ENCODE measurements around the gene NHS. TPM values are rescaled to one million over a fixed set of nuclear protein-coding genes. Genes with fewer than 3 reads are reported as not detected.

The NHS gene
- total and polyA plus RNA-seq, 2 of the 13 experiments (the other 11 are each of a cell fraction or from before 2014, with no cell fraction given) = 0.02 TPM; not detected in 1

DNA sequence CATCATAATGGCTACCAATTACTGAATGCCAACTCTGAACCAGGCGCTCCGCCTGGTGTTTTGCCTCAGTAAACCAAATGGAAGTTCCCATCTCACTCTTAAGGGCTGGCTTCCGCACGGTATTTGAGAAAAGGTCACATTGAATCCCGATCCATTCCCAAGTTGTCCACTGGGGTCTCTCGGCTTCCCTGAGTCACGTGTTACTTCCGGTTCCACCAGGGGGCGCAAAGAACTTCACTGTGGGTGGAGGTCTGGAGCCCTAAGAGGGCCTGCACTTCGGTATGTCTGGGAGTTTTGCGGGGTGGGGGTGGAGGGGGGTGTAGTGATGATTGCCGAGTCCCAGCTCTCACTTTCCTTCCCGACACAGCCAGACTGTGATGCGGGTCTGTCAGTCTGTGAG is 13.4 kb upstream of the NHS start:
- Histone ChIP-seq H3K27me3 (ENCODE audit: control insufficient read depth in 1 of 2, insufficient read depth in 2 of 2, low read length in 2 of 2) (no peaks in the 10 kb centered on the region), H3K4me2 (ENCODE audit: low read depth, low read length) (no peak overlapping the region), H3K9me3 (ENCODE audit: low read length) (no peaks in the 10 kb centered on the region), H3K9ac (ENCODE audit: insufficient read depth, low read depth, low read length) (no peak overlapping the region), H3K4me3 (replicated peaks in 1 of 3; ENCODE audit: insufficient read depth in 1 of 3, low read depth in 2 of 3, low read length in 3 of 3) (no peak overlapping the region), H3K4me1 (ENCODE audit: insufficient read depth, low read length) (no peaks in the 10 kb centered on the region), H3K79me2 (ENCODE audit: insufficient read depth, low read length) (no peaks in the 10 kb centered on the region), H3K36me3 (replicated peaks in 1 of 2; ENCODE audit: control insufficient read depth in 1 of 2, insufficient read depth in 2 of 2, low read length in 2 of 2) (no peaks in the 10 kb centered on the region), H2AFZ (ENCODE audit: low read length) (no peak overlapping the region), H4K20me1 (ENCODE audit: insufficient read depth, low read length) (no peaks in the 10 kb centered on the region), H3K27ac (ENCODE audit: extremely low read length, insufficient read depth, low read length) (no peak overlapping the region)
- no peak for TF ChIP-seq ZNF724P (CRISPR knock-in tag; IDR thresholded peaks at IDR 0.05; ENCODE audit: borderline replicate concordance)
- TF ChIP-seq GABPA (IDR thresholded peaks at IDR 0.05; ENCODE audit: low read depth, low read length) = no peak
- peak; percentile 43; the same call in 1 of the 2 replicates for TF ChIP-seq GABPA (CRISPR knock-in tag; IDR thresholded peaks at IDR 0.05; ENCODE audit: low read depth)
- TF ChIP-seq, protein P1, sequence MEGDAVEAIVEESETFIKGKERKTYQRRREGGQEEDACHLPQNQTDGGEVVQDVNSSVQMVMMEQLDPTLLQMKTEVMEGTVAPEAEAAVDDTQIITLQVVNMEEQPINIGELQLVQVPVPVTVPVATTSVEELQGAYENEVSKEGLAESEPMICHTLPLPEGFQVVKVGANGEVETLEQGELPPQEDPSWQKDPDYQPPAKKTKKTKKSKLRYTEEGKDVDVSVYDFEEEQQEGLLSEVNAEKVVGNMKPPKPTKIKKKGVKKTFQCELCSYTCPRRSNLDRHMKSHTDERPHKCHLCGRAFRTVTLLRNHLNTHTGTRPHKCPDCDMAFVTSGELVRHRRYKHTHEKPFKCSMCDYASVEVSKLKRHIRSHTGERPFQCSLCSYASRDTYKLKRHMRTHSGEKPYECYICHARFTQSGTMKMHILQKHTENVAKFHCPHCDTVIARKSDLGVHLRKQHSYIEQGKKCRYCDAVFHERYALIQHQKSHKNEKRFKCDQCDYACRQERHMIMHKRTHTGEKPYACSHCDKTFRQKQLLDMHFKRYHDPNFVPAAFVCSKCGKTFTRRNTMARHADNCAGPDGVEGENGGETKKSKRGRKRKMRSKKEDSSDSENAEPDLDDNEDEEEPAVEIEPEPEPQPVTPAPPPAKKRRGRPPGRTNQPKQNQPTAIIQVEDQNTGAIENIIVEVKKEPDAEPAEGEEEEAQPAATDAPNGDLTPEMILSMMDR (CRISPR knock-in tag; IDR thresholded peaks at IDR 0.05) = 0 out of 2 replicates have a peak, but pooled peaks have one; percentile 14
- TF ChIP-seq, protein P2, sequence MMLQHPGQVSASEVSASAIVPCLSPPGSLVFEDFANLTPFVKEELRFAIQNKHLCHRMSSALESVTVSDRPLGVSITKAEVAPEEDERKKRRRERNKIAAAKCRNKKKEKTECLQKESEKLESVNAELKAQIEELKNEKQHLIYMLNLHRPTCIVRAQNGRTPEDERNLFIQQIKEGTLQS (CRISPR knock-in tag; IDR thresholded peaks at IDR 0.05) = no peak
- TF ChIP-seq BHLHE40 (IDR thresholded peaks at IDR 0.05; ENCODE audit: low read length) = peak; percentile 65
- peak; percentile 19 for DNase-seq (ENCODE audit: low spot score)
- FAIRE-seq = no peak
- no TSS peak for BruUV-seq (replicated peaks)
- in situ Hi-C loops (cut with HindIII; ENCODE audit: extremely low pct_ligation_motif_present, low pct_unique_long_range_greater_than_20kb) (no loop called here), intact Hi-C loops (cut with micrococcal nuclease; ENCODE audit: unreplicated experiment) (no loop called here)
- peak; percentile 53; the same call in 2 of the 3 replicates for ATAC-seq
- WGBS (ENCODE audit: low lambda C conversion rate) = 13% methylated on average over 5 of the region's 14 CpGs
- ChIA-PET CTCF (ENCODE audit: low intra/inter-chr PET ratio, low total read pairs) (interaction anchor here (1.1 kb wide), 1 partner anchor 230 kb away, joined by 3 read pairs; no protein-coding TSS in a partner anchor), POLR2A (no interaction called here)

DNA sequence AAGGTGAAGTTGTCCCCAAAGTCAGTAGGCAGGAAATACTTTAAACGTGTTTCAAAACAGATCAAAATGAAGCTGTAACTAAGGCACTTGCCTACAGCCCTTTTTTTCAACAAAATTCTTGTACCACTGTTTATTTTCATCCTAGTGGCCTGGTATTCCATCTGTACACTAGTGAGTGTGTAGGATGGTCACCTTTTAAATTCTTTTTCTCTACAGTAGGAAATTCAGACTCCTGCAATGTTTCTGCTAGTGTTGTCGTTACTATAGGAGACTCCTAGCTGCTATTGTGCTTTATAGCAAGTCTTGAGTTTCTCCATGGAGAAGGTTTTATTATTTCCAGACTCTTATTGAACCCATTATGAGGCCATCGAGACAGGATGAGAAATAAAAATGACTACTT is 7.0 kb upstream of the NHS start:
- BruUV-seq (replicated peaks) = no TSS peak
- ATAC-seq (no peak), DNase-seq (ENCODE audit: low spot score) (no peak), FAIRE-seq (no peak)
- WGBS (ENCODE audit: low lambda C conversion rate) = 0% methylated on average over 2 of the region's 3 CpGs
- H3K4me1 ChIP-seq (ENCODE audit: insufficient read depth, low read length) = no peaks in the 10 kb centered on the region
- no peak overlapping the region for H2AFZ ChIP-seq (ENCODE audit: low read length)
- intact Hi-C loops (cut with micrococcal nuclease; ENCODE audit: unreplicated experiment) (no loop called here), in situ Hi-C loops (cut with HindIII; ENCODE audit: extremely low pct_ligation_motif_present, low pct_unique_long_range_greater_than_20kb) (no loop called here)
- CTCF ChIA-PET (ENCODE audit: low intra/inter-chr PET ratio, low total read pairs) = no interaction called here
- POLR2A ChIA-PET = no interaction called here
- no peaks in the 10 kb centered on the region for H3K79me2 ChIP-seq (ENCODE audit: insufficient read depth, low read length)
- no peaks in the 10 kb centered on the region for H4K20me1 ChIP-seq (ENCODE audit: insufficient read depth, low read length)
- no peaks in the 10 kb centered on the region for H3K36me3 ChIP-seq (replicated peaks in 1 of 2; ENCODE audit: control insufficient read depth in 1 of 2, insufficient read depth in 2 of 2, low read length in 2 of 2)
- no peaks in the 10 kb centered on the region for H3K27me3 ChIP-seq (ENCODE audit: control insufficient read depth in 1 of 2, insufficient read depth in 2 of 2, low read length in 2 of 2)
- H3K9me3 ChIP-seq (ENCODE audit: low read length) = no peaks in the 10 kb centered on the region
- H3K9ac ChIP-seq (ENCODE audit: insufficient read depth, low read depth, low read length) = no peak overlapping the region
- H3K27ac ChIP-seq (ENCODE audit: extremely low read length, insufficient read depth, low read length) = no peak overlapping the region
- H3K4me3 ChIP-seq (replicated peaks in 1 of 3; ENCODE audit: insufficient read depth in 1 of 3, low read depth in 2 of 3, low read length in 3 of 3) = no peak overlapping the region
- no peak overlapping the region for H3K4me2 ChIP-seq (ENCODE audit: low read depth, low read length)
- TF ChIP-seq NKX3-1 (CRISPR knock-in tag; IDR thresholded peaks at IDR 0.05) = no peak
- TF ChIP-seq, protein P3, sequence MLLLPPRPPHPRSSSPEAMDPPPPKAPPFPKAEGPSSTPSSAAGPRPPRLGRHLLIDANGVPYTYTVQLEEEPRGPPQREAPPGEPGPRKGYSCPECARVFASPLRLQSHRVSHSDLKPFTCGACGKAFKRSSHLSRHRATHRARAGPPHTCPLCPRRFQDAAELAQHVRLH (CRISPR knock-in tag; IDR thresholded peaks at IDR 0.05; ENCODE audit: borderline replicate concordance, low read depth) = no peak
- no peak for TF ChIP-seq ATF7 (IDR thresholded peaks at IDR 0.05)
- TF ChIP-seq ATF7 (CRISPR knock-in tag; IDR thresholded peaks at IDR 0.05) = no peak
- TF ChIP-seq SPEN (CRISPR knock-in tag; IDR thresholded peaks at IDR 0.05; ENCODE audit: low read depth) = no peak
- TF ChIP-seq DR1 (CRISPR knock-in tag; IDR thresholded peaks at IDR 0.05) = no peak
- no peak for TF ChIP-seq ZKSCAN8 (CRISPR knock-in tag; IDR thresholded peaks at IDR 0.05; ENCODE audit: borderline replicate concordance)
- TF ChIP-seq TGIF2 (CRISPR knock-in tag; IDR thresholded peaks at IDR 0.05) = no peak
- TF ChIP-seq CBX2 (IDR thresholded peaks at IDR 0.05; ENCODE audit: low read depth, low read length) = no peak
- no peak for TF ChIP-seq CBX2 (CRISPR knock-in tag; IDR thresholded peaks at IDR 0.05; ENCODE audit: low read depth)
